GM11168 (cell line): ENCODE results near the gene FBXW8.

Experiments
- in situ Hi-C: fragments of 300-500 bp; cut with MboI; formaldehyde crosslinking; loops from one replicate; pipeline ENCODE4 v1.12.0; 2022; ENCODE audit warnings: low sequenced_read_pairs; ENCODE audit not compliant: unreplicated experiment

The FBXW8 gene, protein sequence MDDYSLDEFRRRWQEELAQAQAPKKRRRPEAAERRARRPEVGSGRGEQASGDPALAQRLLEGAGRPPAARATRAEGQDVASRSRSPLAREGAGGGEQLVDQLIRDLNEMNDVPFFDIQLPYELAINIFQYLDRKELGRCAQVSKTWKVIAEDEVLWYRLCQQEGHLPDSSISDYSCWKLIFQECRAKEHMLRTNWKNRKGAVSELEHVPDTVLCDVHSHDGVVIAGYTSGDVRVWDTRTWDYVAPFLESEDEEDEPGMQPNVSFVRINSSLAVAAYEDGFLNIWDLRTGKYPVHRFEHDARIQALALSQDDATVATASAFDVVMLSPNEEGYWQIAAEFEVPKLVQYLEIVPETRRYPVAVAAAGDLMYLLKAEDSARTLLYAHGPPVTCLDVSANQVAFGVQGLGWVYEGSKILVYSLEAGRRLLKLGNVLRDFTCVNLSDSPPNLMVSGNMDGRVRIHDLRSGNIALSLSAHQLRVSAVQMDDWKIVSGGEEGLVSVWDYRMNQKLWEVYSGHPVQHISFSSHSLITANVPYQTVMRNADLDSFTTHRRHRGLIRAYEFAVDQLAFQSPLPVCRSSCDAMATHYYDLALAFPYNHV

DNA sequence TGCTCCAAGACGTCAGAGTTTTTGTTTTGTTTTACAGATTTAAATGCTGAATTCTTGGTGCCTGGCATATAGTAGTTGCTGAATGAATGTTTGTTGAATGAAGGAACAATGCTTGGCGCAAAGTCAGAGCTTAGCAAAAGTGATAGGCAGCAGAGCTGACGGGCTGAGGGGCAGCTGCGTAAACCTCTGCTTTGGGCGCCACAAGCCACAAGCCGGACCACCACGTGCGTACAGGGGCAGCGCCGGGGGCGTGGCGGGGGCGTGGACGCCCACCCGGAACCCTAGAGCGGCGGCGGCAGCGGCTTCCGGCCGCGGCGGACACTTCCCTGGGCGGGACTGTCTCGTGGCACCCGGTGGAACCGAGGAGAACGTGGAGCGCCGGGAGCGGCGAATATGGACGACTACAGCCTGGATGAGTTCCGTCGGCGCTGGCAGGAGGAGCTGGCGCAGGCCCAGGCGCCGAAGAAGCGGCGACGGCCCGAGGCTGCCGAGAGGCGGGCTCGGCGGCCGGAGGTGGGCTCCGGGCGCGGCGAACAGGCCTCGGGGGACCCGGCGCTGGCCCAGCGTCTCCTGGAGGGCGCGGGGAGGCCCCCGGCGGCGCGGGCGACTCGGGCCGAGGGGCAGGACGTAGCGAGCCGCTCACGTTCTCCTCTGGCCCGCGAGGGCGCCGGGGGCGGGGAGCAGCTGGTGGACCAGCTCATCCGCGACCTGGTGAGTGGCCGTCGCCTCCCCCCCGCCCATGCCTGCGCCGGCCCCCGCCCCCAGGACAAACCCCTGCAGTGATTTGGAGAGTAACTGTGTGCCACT lies at the start of gene FBXW8:
TSS of gene FBXW8 (plus strand) at position 306 of the 807 bp plus-strand sequence. CDS start at position 394, 88 bp downstream.
- in situ Hi-C loops = no loop called here

DNA sequence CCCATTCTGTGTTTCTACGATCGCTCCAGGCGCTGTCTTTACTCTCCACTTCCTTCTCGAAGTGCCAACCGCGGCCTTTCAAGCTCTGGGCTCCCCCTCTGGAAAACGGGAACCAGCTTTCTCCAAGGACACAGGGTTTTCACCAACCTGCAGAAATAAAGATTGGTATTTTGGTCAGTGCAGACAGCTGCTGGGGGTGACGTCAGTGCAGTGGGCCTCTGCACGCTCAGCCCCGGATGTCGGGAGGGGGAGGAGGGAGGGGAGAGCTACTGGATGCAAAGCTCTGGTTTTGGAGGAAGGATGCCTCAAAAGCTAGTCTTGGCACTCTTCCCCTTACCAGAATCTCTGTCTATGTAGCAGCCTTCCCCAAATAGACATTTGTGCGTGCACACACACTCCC lies 49.4 kb upstream of the FBXW8 start:
- in situ Hi-C loops = no loop called here

DNA sequence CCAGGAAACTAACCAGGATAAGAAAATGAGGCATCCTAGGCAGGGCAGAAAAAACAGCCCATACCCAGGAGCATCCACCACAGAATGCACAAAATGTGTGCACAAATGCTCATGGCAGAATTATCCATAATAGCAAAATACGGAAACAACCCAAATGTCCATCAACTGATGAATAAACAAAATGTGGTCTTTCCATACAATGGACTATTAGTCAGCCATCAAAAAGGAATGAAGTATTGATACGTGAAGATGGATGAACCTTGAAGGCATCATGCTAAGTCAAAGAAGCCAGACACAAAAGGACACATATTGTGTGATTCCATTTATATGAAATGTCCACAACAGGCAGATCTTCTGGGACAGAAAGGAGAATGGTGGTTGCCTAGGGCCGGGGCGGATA lies 48.6 kb upstream of the FBXW8 start:
- in situ Hi-C loops = no loop called here

DNA sequence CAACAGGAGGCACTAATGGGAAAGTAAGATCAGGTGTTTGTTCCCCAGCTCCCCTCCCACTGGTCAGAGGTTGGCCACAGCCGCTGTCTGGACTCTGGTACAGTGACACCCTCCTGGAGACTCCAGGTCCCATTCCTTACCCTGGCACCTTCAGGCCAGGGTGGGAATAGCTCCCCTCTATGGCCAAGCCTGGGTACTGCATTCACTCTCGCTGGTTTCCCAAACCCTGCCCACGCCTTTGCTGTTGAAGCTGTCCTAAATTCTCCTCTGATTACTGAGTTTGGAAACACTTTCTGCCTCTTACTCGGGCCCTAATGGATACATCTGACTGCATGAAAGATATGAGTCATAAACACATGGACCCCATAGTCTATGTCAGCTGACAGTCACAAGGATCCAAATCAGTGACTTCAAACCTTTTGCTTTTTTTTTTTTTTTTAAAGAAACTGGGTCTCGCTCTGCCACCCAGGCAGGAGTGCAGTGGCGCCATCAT lies 47.4 kb upstream of the FBXW8 start:
- in situ Hi-C loops = no loop called here

DNA sequence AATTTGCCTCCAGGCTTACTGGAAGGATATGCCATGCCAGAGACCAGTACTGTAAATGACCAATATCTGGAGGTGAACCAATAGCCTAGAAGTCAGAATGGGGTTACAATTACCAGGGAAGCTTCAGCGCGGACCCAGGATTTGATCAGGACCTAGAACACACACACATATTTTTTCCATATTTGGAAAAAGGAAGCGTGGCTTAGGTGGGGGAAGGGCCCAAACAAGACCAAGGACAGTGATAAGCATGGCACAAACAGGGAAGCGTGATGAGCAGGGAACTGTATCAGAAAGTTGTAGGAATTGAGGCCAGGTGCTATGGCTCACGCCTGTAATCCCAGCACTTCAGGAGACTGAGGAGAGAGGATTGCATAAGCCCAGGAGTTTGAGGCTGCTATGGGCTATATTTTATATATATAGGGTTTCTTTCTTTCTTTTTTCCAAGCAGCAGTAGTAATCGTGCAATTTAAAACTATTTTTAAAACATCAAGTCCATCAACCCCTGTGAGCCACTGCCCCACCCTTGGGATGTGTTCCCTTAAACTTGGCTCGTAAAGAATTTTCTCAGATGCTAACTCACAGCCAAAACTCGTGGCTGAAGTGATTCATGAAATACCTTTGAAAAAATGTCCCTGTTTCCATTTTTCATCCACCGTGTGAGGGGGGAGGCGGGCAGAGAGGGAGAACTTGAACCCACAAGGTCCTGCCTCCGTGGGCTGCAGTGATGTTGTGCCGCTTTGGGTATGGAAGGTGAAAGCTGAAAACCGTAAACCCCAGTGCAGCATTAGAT lies 46.2 kb upstream of the FBXW8 start:
- in situ Hi-C loops = no loop called here

DNA sequence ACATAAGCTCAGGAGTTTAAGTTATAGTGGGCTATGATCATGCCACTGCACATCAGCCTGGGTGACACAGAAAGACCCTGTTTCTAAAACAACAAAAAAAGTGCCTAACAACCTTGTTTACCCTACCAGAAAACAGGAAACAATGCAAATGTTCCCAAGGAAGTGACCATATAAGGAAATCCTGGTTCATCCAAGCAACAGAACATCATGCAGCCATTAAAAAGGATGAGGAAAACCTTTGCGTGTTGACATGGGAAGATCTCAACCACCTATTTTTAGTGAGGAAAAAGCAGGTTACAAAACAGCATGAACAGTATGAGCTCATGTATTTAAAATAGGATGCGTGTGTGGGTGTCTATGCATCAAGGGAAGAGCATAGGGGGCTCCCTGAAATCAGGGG lies 43.2 kb upstream of the FBXW8 start:
- in situ Hi-C loops = no loop called here

DNA sequence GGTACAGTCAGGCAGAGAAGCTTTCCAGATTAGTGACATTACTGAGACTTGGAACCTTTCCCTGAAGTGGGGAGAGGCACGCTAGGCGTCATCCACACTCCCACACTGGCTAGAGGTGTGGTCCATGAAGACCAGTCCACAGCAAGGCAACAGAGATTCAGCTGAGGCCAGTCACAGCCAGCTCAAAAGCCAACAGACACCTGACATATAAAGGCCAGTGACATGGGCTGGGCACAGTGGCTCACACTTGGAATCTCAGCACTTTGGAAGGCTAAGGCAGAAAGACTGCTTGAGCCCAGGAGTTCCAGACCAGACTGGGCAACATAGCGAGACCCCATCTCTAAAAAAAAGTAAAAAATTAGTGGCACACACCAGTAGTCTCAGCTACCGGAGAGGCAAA lies 40.4 kb upstream of the FBXW8 start:
- in situ Hi-C loops = no loop called here

DNA sequence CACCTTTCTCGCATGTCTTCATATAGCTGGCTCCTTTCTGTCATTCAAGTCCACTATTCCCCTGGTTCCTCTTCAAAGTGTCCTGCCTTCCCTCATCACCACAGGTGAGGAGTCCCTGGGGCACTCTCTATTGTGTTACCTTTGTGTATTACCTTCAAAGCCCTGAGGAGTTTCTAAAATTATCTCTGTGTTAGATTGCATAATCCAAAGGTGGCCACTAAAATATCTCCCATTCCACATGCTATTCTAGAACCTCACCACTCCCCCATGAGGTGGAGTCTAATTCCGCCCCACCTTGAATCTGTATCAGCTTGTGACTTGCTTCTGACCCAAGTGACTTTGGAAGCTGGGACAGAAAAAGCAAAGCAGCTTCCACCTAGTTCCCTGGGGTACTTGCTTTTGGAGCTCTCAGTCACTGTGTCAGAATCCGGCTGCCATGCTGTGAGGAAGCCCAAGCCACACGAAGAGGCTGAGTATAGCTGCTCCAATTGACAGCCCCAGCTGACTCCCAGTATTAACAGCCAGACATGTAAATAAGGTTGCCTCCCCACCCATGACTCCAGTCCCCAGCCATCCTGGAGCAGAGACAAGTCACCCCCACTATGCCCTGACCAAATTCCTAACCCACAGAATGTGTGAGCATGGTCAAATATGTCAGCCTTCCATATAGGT lies 36.3 kb upstream of the FBXW8 start:
- in situ Hi-C loops = no loop called here

DNA sequence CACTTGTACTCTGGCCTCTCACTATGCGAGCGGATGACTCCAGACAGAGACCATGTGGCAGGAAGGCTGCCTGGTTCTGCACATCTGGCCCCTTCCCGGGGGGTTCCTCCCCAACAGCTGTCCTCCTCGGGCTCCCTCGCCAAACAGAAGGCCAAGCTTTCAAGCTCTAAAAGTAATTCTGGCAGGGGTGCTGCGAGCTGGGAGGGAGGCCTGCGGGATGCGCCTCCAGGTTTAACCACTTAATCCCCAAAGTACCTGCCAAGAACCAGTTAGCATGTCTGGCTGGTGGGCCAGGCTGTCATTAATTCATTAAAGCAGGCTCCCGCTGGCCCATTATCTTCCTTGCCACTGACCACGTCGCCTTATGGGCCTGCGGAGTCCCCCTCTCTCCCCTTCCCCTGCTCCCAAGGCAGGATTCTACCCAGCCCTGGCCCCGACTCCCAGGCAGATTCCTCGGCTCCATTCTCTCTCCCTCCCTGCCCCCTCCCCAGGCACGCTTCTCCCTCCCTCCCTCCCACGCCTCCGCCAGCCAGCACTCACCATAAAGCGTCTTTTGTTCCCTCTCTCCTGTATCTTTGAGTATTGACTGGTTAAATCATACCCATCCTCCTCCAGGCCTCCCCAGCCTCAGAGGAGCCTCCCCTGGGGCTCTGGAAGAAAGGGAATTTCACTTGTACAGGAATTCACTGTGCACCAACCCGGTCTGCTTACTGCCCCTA lies 34.4 kb upstream of the FBXW8 start:
- in situ Hi-C loops = no loop called here

DNA sequence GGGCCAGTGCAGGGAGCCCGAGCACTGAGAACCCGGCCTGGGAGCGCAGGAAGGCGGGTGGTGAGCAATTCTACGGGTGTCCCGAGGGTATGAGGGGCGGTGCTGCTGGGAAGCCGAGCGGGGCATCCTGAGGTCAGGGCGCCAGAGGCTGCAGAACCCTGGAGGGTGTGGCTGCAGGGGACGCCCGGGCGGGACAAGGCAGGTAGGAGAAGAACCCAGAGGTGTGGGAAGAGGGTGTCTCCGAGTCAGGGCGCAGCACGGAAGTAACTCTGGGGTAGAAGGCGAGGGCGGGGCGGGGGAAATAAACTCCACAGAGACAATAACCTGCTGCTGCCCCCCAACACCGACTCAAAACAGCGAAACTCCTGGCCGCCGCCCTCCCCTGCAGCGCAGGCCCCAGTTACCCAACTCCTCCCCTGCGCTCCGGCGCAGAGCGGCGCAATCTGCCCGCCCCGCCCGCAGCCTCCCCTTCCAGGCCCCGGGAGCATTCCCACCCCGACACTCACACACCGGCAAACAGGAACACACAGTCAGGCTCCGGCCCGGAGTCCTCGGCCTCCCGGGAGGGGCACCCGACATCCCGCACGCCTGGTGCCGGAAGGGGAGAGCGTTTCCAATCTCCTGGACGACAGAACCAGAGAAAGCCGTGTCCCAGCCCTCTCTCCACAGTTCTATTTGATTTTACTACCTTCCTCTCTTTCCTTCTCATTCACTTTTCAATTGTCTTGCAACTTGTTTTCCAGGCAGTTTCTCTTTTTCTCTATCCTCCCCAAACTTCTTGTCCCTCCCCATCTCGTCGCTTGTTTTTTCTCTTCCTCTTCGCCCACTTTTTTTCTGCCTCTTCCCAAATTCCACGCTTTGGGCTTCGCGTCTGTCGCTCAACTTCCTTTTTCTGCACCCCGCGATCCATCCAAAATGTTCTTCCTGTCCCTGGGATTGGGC lies 31.9 kb upstream of the FBXW8 start:
- in situ Hi-C loops = no loop called here

DNA sequence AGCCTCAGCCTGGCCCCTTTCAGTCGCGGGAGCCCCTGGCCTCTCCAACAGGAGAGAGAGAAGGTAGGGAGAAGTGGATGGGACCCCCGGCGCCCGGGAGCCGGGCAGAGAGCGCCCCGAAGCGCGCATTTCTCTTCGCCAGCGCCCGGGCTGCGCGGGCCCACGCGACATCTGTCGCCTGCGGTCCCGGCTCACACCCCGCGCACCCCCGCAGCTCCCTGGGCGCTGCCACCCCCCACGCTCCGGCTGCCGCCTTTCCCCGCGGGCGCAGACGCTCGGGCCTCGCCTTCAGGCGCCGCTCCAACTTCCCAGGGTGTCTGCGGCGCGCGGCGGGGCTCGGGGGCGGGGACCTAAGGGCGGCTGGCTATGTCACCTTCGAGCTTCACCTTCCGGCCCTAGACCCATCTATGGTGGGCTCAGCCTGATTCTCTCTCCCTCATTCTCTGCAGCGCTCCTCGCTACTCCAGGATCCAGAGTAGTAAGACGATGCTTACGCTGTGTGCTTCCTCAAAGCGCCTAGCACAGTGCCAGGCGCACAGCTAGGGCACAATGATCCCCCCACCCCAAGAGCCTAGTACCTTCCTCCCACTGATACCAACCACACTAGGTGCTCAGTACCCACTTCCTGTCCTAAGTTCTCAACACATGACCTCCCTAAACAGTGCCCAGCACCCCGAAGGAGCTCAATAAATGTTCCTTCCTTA lies 31.1 kb upstream of the FBXW8 start:
- in situ Hi-C loops = no loop called here

DNA sequence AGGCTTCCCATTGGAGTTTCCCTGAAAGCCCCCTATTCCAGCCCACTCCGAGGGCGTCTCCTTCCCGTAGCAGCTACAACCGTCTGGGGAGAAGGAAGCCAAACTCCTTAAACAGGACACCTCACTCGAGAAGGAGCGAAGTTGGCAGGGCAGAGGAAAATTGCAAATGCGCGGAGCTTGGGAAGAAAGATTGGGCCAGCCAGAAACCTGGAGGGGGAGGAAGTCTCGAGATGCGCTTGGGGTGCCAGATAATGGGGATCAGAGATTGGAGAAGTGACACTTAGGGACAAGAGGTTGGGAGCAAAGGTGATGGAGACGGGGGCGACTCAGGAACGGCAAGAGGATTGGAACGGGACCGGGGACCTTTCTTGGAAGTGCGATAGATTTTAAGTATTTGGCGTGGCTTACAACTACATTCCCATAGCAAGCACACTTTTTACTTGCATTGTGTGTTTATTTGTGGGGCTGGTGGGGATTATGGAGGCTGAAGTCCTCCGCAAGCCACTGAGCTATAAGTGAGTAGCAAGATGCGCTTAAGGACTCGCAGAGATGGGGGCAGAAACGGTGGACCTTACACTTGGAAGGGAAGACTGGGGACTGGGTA lies 30.4 kb upstream of the FBXW8 start:
- in situ Hi-C loops = no loop called here

DNA sequence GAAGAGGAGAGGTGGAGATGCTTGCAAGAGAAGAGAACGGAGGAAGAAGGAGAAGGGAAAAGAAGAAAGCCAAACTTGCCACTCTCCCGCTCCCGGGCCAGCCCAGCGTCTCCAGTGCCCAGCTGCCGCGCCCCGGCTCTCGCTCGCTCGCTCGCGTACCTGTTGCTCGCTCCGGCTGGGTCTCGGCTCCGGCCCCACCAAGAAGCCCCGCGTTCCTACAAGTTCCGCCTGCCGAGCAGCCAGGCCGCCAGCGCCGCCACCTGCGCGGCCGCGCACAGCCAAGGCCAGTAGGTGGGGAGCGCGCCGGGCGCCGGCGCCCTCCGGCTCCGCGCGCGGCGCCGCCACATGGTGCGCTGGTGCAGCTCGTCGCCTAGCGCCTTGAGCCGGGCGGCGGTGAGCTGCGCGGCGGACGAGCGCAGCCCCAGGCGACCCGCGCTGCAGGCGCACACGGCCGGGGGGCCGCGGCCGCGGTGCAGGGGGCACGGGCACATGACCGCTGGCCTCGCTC lies 29.9 kb upstream of the FBXW8 start:
- in situ Hi-C loops = no loop called here

DNA sequence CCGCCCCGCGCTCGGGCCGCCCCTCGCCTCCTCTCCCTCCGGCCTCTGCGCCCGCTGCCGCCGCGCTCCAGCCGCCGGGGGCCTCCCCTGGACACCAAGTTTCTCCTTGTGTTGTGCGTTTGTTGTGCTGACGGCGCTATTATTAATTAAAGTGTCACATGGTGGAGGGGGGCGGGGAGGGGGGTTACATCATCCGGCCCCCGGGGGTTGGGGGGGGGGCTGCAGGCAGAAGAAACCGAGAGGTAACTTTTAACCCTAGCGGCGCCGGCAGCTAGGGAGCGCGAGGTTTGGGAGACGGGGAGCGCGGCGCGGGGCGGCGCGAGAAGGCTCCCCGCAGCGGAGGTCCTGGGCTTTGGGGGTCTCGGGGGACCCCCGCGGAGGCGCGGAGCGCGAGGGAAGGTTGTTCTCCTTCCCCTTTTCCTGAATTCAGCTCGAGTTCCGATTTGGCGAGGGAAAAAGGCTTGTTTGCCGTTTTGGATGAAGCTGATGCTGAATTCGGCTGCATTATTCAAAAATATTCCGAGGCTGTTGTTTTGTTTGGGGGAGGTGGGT lies 29.3 kb upstream of the FBXW8 start, which contains the start of gene HRK:
TSS of gene HRK (minus strand) at position 117 of the 552 bp plus-strand sequence. CDS start 134 bp downstream, outside the sequence.
- in situ Hi-C loops = no loop called here

DNA sequence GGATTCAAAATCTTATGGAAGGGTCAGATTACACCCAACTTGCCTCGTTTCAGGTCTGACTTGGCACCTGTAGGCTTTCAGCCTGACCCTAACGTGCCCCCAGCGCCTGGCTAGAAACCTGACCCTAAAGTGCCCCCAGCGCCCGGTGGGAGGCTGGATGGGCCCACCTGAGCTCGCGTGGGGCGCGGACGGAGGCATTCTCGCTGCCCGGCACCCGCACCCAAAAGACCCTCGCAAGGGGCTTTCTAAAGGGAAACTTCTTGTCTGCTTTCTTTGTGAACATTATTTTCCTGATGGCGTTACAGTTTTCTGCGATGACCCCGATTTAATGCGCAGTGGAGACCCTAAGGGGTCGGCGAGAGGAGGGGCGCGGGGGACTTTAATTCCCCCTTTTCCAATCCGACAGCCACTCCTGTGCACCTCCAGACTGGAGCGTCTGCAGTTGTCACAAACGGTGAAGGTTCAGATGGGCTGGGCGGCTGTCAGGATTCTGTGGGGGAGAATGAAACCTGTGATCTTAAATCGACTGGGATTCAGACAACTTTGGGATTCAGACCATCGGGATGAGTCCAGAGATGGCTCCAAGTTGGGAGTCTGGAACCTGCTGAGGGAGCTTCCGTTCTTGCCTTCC lies 28.8 kb upstream of the FBXW8 start:
- in situ Hi-C loops = no loop called here

DNA sequence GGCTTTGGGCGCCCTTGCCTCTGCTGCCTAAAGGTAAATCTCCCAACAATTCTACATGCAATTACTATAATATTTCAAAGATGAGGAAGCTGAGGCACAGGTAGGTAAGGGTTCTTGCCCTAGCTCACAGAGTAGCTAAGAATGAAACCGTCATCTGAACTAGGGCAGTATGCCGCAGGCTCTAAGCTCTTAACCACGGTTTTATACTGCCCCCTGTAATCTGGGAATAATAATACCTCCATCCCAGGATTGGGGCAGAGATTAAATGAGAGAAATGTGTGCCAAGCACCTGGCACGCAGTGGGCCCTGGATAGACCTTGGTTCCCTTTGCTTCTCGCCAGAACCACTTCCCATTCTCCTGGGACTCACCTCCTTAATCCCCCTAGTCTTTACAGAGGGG lies 28.0 kb upstream of the FBXW8 start:
- in situ Hi-C loops = no loop called here
